ENCODE results near the gene WDR37.
"Not testable (repeated sequence)": the region's sequence is repeated elsewhere in the genome, so short reads cannot be mapped to it uniquely, and the experiment has no call there.

WDR37 gene

DNA sequence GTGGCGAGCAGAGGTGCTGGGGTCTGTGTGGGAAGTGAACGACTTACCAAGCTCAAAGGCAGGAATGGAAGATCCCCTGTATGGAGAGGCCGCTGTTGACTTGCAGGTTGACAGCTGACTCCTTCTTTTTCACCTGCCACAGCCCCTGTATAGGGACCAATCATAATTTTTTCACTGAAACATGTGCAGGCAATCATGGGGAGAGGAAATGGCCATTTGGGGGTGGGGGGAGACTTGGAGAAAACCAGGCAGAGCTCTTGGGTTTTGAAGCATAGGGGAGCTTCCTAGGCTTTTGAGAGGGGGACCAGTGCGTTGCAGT, 101.4 kb downstream of the WDR37 start:
- no peak overlapping the region for H3K4me3 ChIP-seq (replicated peaks; ENCODE audit: low read depth, low read length)
- TF ChIP-seq, protein P1, sequence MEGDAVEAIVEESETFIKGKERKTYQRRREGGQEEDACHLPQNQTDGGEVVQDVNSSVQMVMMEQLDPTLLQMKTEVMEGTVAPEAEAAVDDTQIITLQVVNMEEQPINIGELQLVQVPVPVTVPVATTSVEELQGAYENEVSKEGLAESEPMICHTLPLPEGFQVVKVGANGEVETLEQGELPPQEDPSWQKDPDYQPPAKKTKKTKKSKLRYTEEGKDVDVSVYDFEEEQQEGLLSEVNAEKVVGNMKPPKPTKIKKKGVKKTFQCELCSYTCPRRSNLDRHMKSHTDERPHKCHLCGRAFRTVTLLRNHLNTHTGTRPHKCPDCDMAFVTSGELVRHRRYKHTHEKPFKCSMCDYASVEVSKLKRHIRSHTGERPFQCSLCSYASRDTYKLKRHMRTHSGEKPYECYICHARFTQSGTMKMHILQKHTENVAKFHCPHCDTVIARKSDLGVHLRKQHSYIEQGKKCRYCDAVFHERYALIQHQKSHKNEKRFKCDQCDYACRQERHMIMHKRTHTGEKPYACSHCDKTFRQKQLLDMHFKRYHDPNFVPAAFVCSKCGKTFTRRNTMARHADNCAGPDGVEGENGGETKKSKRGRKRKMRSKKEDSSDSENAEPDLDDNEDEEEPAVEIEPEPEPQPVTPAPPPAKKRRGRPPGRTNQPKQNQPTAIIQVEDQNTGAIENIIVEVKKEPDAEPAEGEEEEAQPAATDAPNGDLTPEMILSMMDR (IDR thresholded peaks at IDR 0.05; ENCODE audit: low read length, missing control alignments), result no peak
- no peak for DNase-seq (ENCODE audit: low read depth)

DNA sequence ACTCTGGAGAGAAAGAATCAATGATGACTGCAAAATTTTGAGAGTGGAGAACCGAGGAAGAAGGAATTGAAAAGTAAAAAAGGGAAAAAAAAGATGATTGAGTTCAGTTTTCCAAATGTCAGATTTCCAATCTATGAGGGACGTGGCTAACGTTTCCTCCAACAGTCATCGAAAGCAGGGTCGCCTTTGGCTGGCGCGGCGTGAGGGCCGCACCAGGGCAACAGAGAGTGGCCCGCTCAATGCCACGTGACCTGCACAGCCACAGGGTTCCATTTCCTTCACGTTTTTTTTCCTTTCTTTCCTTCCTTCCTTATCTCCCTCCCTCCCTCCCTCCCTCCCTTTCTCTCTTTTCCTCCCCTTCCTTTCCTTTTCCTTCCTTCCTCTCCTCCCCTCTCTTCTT, 101.9 kb downstream of the WDR37 start:
- DNase-seq (ENCODE audit: low read depth), result no peak
- H3K4me3 ChIP-seq (replicated peaks; ENCODE audit: low read depth, low read length), result no peak overlapping the region
- TF ChIP-seq, protein P1 (IDR thresholded peaks at IDR 0.05; ENCODE audit: low read length, missing control alignments), result no peak

DNA sequence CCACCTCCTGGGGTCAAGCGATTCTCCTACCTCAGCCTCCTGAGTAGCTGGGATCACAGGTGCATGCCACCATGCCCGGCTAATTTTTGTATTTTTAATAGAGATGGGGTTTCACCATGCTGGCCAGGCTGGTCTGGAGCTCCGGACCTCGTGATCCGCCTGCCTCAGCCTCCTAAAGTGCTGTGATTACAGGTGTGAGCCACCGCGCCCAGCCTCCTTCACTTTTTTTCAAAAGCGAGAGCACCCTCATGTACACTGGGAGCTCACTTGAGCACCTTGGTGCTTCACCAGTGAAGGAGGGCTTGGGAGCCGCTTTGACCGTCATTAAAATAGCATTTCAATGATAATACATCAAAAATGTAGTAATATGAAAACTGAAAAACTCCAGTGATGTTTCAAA, 102.4 kb downstream of the WDR37 start:
- not testable (repeated sequence) for DNase-seq (ENCODE audit: low read depth); H3K4me3 ChIP-seq (replicated peaks; ENCODE audit: low read depth, low read length)

DNA sequence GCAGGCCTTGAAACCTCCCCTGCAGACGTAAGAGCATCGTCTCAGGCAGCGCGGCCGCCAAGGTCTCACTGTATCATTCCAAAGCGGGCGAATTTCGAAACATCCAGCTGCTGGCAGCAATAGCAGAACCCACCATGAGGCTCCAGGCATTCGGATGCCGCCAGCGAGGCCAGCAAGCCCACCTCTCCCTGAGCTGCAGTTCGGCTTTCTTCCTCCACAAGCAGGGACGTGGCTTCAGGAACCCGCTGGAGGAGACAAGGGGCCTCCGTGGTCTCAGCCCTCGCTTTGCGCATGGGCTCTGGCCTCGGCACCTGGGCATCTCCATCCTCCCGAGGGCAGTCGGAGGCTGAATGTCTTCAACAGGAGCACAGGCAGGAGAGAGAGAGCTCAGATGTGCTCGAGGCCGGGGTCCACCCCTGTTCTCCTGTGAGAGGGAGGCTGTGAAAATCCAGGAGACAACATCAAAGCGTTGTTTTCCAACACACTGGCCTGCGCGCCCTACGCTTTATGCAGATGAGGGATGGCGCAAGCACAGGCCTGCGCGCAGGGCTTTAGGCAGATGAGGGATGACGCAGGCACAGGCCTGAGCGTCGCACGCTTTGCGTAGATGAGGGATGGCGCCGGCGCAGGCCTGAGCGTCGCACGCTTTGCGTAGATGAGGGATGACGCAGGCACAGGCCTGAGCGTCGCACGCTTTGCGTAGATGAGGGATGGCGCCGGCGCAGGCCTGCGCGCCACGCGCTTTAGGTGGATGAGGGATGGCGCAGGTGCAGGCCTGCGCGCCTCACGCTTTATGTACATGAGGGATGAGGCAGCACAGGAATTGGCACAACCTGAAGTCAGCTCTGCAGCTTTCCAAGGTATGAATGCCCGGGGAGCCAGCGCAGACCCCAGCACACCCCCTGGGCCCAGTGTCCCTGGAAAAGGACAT, 103.2 kb downstream of the WDR37 start:
- TF ChIP-seq, protein P1 (IDR thresholded peaks at IDR 0.05; ENCODE audit: low read length, missing control alignments), result no peak
- H3K4me3 ChIP-seq (replicated peaks; ENCODE audit: low read depth, low read length), result no peak overlapping the region
- DNase-seq (ENCODE audit: low read depth), result peak; percentile 31

DNA sequence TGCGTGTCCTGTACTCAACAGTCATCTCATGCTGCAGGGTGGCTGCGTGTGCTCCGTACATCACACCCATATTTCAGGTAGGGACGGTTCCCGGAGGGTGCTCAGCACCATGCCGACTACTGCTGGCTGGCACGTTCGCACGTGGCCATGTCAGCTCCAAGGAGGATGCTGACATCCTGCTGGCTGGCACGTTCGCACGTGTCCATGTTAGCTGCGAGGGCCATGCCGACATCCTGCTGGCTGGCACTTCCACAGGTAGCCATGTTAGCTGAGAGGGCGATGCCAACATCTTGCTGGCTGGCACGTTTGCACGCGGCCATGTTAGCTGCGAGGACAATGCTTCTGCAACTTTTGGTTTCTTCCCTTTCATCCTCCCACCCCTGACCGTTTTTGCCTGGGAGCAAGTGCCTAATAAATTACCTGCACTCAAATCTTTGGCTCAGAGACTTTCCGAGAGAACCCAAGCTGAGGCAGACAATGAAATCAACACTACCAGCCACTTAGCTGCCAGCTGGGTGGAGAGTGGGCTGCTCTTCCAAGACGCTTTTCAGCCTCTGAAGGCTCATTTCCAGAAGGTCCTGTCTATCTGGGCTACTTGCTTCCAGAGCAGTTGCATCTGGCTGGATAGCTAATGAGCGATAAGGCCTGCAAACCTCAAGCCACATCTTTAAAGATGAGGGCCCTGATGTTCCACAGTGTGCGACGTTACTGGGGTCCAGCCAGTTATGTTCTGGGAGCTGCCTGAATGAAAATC, 104.6 kb downstream of the WDR37 start:
- TF ChIP-seq, protein P1 (IDR thresholded peaks at IDR 0.05; ENCODE audit: low read length, missing control alignments), result no peak

DNA sequence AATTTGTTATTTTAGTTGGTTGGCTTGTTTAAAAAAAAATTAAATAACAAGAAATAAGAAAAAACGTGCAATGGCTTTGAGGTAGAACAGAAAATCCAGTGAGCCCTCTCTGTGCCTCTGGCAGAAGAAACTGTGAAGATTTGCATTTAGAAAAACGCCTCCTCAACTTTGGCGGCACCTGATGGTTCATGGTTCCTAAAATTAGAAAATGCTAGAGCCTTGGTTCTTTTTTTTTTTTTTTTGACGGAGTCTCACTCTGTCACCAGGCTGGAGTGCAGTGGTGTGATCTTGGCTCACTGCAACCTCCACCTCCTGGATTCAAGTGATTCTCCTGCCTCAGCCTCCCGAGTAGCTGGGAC, 105.1 kb downstream of the WDR37 start:
- H3K4me3 ChIP-seq (replicated peaks; ENCODE audit: low read depth, low read length); DNase-seq (ENCODE audit: low read depth): not testable (repeated sequence)

More for the DNA sequence above, 104.6 kb downstream of the WDR37 start:
- H3K4me3 ChIP-seq (replicated peaks; ENCODE audit: low read depth, low read length), result no peak overlapping the region
- DNase-seq (ENCODE audit: low read depth), result no peak

DNA sequence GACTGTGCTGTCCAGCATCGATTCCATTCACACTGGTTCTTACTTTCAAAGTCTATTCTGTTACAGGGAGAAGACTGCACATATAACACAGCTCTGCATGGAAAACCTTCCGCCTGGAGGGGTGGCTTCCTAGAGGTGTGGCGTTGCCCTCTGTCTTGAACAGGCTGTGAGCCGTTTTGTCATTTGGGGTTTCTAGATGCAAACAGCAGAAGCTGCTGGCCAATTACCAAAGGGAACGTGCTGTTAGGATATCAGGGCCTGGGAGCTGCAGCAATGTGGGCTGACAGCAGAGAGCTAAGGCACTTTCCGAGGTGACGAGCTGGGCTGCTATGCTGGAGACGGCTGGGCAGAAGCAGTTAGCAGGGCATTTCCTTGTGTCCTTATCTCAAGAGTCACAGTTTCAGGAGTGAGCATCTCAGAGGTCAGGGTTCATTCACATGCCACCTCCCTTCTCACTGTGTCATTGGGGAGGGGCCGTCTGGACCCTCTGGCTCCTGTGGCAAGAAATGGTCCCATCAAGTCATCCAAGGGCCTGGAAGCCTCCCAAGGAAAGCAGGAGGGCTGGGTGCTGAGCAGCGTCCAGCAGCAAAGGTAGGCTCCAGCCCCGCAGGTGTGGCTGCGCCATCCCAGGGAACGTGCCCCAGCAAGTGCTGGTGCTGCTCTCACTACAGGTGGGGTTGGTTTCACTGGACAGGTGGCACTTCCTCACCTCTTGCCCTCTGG, 106.5 kb downstream of the WDR37 start:
- TF ChIP-seq, protein P1 (IDR thresholded peaks at IDR 0.05; ENCODE audit: low read length, missing control alignments), result no peak
- no peak for DNase-seq (ENCODE audit: low read depth)
- no peak overlapping the region for H3K4me3 ChIP-seq (replicated peaks; ENCODE audit: low read depth, low read length)
